HCT116 (cell line): ENCODE measurements around the gene RALGAPA1. TPM values are rescaled to one million over a fixed set of nuclear protein-coding genes. Genes with fewer than 3 reads are reported as not detected.
"Not testable (repeated sequence)": the region's sequence is repeated elsewhere in the genome, so short reads cannot be mapped to it uniquely, and the experiment has no call there.

Experiments used
- ATAC-seq: fragments of 200-7000 bp; cut with Tn5 transposase; 2 replicates; pipeline ENCODE4 v1.9.1; 2020; ENCODE audit warnings: mild to moderate bottlenecking, moderate library complexity
- BruUV-seq: library from RNA; stranded (reverse); fragments of 400-500 nt; replicated peaks from 2 replicates; lab custom pipeline; 2021; lab: Mats Ljungman, UMichigan
- CTCF ChIA-PET: fragments of 300-600 bp; sonication (Branson Sonifier 250); formaldehyde crosslinking; loops from one replicate; lab custom pipeline; 2021; ENCODE audit warnings: antibody characterized with exemption; lab: Charles Lee
- POLR2A ChIA-PET: fragments of 300-600, 350-600 bp; sonication (Branson Sonifier 250); formaldehyde crosslinking; loops from one replicate; lab custom pipeline; 2021; ENCODE audit warnings: antibody characterized with exemption; lab: Charles Lee
- RAD21 ChIA-PET, 2 experiments: fragments of 300-600 bp; sonication (Branson Sonifier 250); formaldehyde crosslinking; loops; one replicate each; lab custom pipeline; 2023; ENCODE audit warnings: low total read pairs in 2 of 2; ENCODE audit not compliant: uncharacterized antibody in 2 of 2, unreplicated experiment in 2 of 2, low non-redundant PET in 1 of 2; lab: Charles Lee
- DNase-seq: peaks from one replicate; pipeline ENCODE4 v3.0.0-alpha.2; 2010; ENCODE audit warnings: low read depth, low spot score
- H2AFZ ChIP-seq: fragments of 200-600 bp; shearing (Covaris generic), sonication (generic); 2 replicates; pipeline ENCODE4 v1.6.1; 2017; ENCODE audit warnings: low read depth, mixed run types, mixed read lengths, antibody characterized with exemption, low read length; ENCODE audit not compliant: poor library complexity, severe bottlenecking
- H3K27ac ChIP-seq: 2 replicates; pipeline ENCODE4 v1.5.1; 2012; ENCODE audit warnings: low read depth, low read length
- H3K27me3 ChIP-seq: fragments of 200-600 bp; sonication (generic); 2 replicates; pipeline ENCODE4 v1.6.1; 2016; ENCODE audit warnings: mixed run types, low read length, mixed read lengths; ENCODE audit not compliant: insufficient read depth
- H3K36me3 ChIP-seq, 2 experiments: fragments of 200-500 bp in 1 of 2; fragments of 200-600 bp in 1 of 2; sonication (Bioruptor generic) in 1 of 2; sonication (generic) in 1 of 2; 2 replicates each; pipeline versions ENCODE4 v1.5.1 to v1.6.1; 2014 to 2016; ENCODE audit warnings: low read length in 2 of 2, inconsistent platforms in 1 of 2, mixed read lengths in 1 of 2, mixed run types in 1 of 2; ENCODE audit not compliant: insufficient read depth in 2 of 2, control insufficient read depth in 1 of 2
- H3K4me1 ChIP-seq, 2 experiments: fragments of 200-600 bp in 1 of 2; sonication (generic) in 1 of 2; 2 replicates each; pipeline versions ENCODE4 v1.5.1 to v1.6.1; 2012 to 2017; ENCODE audit warnings: low read length in 2 of 2, inconsistent platforms in 1 of 2, mild to moderate bottlenecking in 1 of 2, mixed read lengths in 1 of 2, mixed run types in 1 of 2, moderate library complexity in 1 of 2; ENCODE audit not compliant: insufficient read depth in 2 of 2, control insufficient read depth in 1 of 2
- H3K4me2 ChIP-seq: fragments of 200-600 bp; sonication (generic); 2 replicates; pipeline ENCODE4 v1.6.1; 2017; ENCODE audit warnings: mixed run types, low read length, mixed read lengths
- H3K4me3 ChIP-seq, 2 experiments: fragments of 200-600 bp in 1 of 2; sonication (generic) in 1 of 2; replicated peaks in 1 of 2; 2 replicates each; pipeline ENCODE4 v1.5.1; 2011 to 2016; ENCODE audit warnings: low read length in 2 of 2, control low read depth in 1 of 2, low read depth in 1 of 2, mild to moderate bottlenecking in 1 of 2, mixed read lengths in 1 of 2, mixed run types in 1 of 2
- H3K79me2 ChIP-seq: fragments of 200-600 bp; sonication (generic); 2 replicates; pipeline ENCODE4 v1.6.1; 2017; ENCODE audit warnings: mild to moderate bottlenecking, mixed run types, low read length, moderate library complexity, mixed read lengths; ENCODE audit not compliant: insufficient read depth
- H3K9ac ChIP-seq: fragments of 200-600 bp; sonication (generic); 2 replicates; pipeline ENCODE4 v1.6.1; 2016; ENCODE audit warnings: low read length, mixed read lengths
- H3K9me2 ChIP-seq: fragments of 200-600 bp; sonication (generic), shearing (Covaris generic); 2 replicates; pipeline ENCODE4 v1.6.1; 2017; ENCODE audit warnings: mixed run types, mild to moderate bottlenecking, moderate library complexity; ENCODE audit not compliant: insufficient read depth
- H3K9me3 ChIP-seq, 2 experiments: fragments of 200-500 bp in 1 of 2; fragments of 200-600 bp in 1 of 2; sonication (Bioruptor generic) in 1 of 2; sonication (generic) in 1 of 2; 2 replicates each; pipeline ENCODE4 v1.6.1; 2014 to 2017; ENCODE audit warnings: low read length in 2 of 2, mixed read lengths in 2 of 2, inconsistent platforms in 1 of 2, low read depth in 1 of 2, mild to moderate bottlenecking in 1 of 2, mixed run types in 1 of 2, moderate library complexity in 1 of 2; ENCODE audit not compliant: control insufficient read depth in 1 of 2, insufficient read depth in 1 of 2
- H4K20me1 ChIP-seq: fragments of 200-600 bp; sonication (generic), shearing (Covaris generic); 2 replicates; pipeline ENCODE4 v1.6.1; 2017; ENCODE audit warnings: mixed run types, mild to moderate bottlenecking, moderate library complexity; ENCODE audit not compliant: insufficient read depth
- ATF3 ChIP-seq: IDR thresholded peaks from 2 replicates; pipeline ENCODE4 v1.6.1; 2012
- CTCF ChIP-seq, 3 experiments: fragments of 200-600 bp in 1 of 3; sonication (generic) in 1 of 3; IDR thresholded peaks in 2 of 3; conservative IDR thresholded peaks in 1 of 3; 2 replicates each; pipeline ENCODE4 v1.5.1; 2012 to 2017; ENCODE audit warnings: low read depth in 2 of 3, low read length in 2 of 3, antibody characterized with exemption in 1 of 3, borderline replicate concordance in 1 of 3, control low read depth in 1 of 3, mild to moderate bottlenecking in 1 of 3, mixed read lengths in 1 of 3, mixed run types in 1 of 3, moderate library complexity in 1 of 3; ENCODE audit not compliant: insufficient read depth in 1 of 3
- ELF1 ChIP-seq: IDR thresholded peaks from 2 replicates; pipeline ENCODE4 v1.6.1; 2012; ENCODE audit warnings: low read depth, borderline replicate concordance
- EZH2 ChIP-seq: fragments of 200-600 bp; sonication (generic); IDR thresholded peaks from 2 replicates; pipeline ENCODE4 v1.6.1; 2017; ENCODE audit warnings: antibody characterized with exemption, mixed run types
- FOSL1 ChIP-seq: IDR thresholded peaks from 2 replicates; pipeline ENCODE4 v1.6.1; 2012; ENCODE audit warnings: low read depth
- POLR2AphosphoS5 ChIP-seq: IDR thresholded peaks from 2 replicates; pipeline ENCODE4 v1.6.1; 2011; ENCODE audit warnings: mild to moderate bottlenecking, low read depth, low read length, moderate library complexity
- SRF ChIP-seq: IDR thresholded peaks from 2 replicates; pipeline ENCODE4 v1.6.1; 2012; ENCODE audit warnings: low read depth
- TCF7L2 ChIP-seq: IDR thresholded peaks from 2 replicates; pipeline ENCODE4 v1.7.0; 2011; ENCODE audit warnings: borderline replicate concordance, inconsistent platforms; ENCODE audit not compliant: insufficient read depth, insufficient read length; ENCODE audit errors: extremely low read depth
- intact Hi-C: fragments of 100-400 bp; cut with micrococcal nuclease; formaldehyde crosslinking; loops from 2 replicates; pipeline ENCODE4 v1.10.0; 2022
- total RNA-seq: library from RNA; stranded (reverse); gene quantifications from one replicate; pipeline ENCODE4 v1.2.1, GENCODE V29; 2021; ENCODE audit not compliant: unreplicated experiment

Gene RALGAPA1
- total RNA-seq, 1 experiment from 2014 or later = 29.3 TPM

DNA sequence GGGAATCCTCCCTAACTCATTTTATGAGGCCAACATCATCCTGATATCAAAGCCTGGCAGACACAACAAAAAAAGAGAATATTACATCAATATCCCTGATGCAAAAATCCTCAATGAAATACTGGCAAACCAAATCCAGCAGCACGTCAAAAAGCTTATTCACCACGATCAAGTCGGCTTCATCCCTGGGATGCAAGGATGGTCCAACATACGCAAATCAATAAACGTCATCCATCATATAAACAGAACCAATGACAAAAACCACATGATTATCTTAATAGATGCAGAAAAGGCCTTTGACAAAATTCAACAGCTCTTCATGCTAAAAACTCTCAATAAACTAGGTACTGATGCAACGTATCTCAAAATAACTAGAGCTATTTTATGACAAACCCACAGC is 189.1 kb downstream of the RALGAPA1 start:
- H2AFZ ChIP-seq, H4K20me1 ChIP-seq, intact Hi-C loops, H3K79me2 ChIP-seq, H3K36me3 ChIP-seq, ATAC-seq, POLR2A ChIA-PET, H3K9ac ChIP-seq, H3K9me2 ChIP-seq, H3K4me3 ChIP-seq, H3K27me3 ChIP-seq, H3K27ac ChIP-seq, RAD21 ChIA-PET, H3K4me1 ChIP-seq, H3K4me2 ChIP-seq, CTCF ChIA-PET, BruUV-seq, DNase-seq, H3K9me3 ChIP-seq: not testable (repeated sequence)

DNA sequence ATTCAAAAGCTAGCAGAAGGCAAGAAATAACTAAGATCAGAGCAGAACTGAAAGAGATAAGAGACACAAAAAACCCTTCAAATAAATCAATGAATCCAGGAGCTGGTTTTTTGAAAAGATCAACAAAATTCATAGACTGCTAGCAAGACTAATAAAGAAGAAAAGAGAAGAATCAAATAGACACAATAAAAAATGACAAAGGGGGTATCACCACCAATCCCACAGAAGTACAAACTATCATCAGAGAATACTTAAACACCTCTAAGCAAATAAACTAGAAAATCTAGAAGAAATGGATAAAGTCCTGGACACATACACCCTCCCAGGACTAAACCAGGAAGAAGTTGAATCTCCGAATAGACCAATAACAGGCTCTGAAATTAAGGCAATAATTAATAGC is 189.6 kb downstream of the RALGAPA1 start:
- H3K79me2 ChIP-seq, intact Hi-C loops, H3K4me3 ChIP-seq, DNase-seq, H2AFZ ChIP-seq, H3K27me3 ChIP-seq, H3K27ac ChIP-seq, ATAC-seq, RAD21 ChIA-PET, POLR2A ChIA-PET, H3K9me2 ChIP-seq, H4K20me1 ChIP-seq, H3K9ac ChIP-seq, H3K9me3 ChIP-seq, CTCF ChIA-PET, H3K36me3 ChIP-seq, H3K4me2 ChIP-seq, BruUV-seq, H3K4me1 ChIP-seq: not testable (repeated sequence)

DNA sequence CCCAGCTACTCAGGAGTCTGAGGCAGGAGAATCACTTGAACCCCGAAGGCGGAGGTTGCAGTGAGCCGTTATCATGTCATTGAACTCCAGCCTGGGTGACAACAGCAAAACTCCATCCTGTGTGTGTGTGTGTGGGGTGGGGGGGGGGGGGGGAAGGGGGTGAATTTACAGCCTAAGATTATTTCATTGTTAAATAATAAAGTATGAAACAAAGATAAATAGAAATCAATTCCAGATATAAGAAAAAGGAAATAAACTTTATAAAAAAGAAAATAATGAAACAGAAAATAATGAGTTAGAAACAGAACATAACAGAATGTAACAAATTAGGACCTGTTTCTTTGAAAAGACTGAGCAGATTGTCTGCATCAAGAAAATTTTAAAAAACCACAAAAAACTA is 191.6 kb downstream of the RALGAPA1 start:
- Histone ChIP-seq H4K20me1 (no peaks in the 10 kb centered on the region), H2AFZ (no peak overlapping the region), H3K9me3 (no peaks in the 10 kb centered on the region), H3K36me3 (no peaks in the 10 kb centered on the region), H3K79me2 (no peaks in the 10 kb centered on the region), H3K4me3 (no peak overlapping the region), H3K4me2 (no peak overlapping the region), H3K27ac (no peak overlapping the region), H3K4me1 (no peaks in the 10 kb centered on the region), H3K9ac (no peak overlapping the region), H3K27me3 (no peaks in the 10 kb centered on the region), H3K9me2 (no peaks in the 10 kb centered on the region)
- ChIA-PET POLR2A (no interaction called here), CTCF (no interaction called here), RAD21 (no interaction called here)
- no TSS peak for BruUV-seq
- DNase-seq (no peak), ATAC-seq (no peak)
- intact Hi-C loops = no loop called here
- TF ChIP-seq FOSL1 = no peak
- TF ChIP-seq ATF3 = no peak
- TF ChIP-seq POLR2AphosphoS5 = no peak
- no peak for TF ChIP-seq CTCF (IDR thresholded peaks at IDR 0.05 in 2 of 3, conservative IDR thresholded peaks at IDR 0.05 in 1 of 3; ENCODE audit: borderline replicate concordance in 1 of 3, insufficient read depth in 1 of 3, low read depth in 2 of 3, low read length in 2 of 3)
- TF ChIP-seq TCF7L2 = no peak
- TF ChIP-seq EZH2 = no peak
- TF ChIP-seq SRF = no peak
- TF ChIP-seq ELF1 = no peak
